SK-N-MC (cell line): ENCODE results near the gene PCBD1.
A peak's percentile ranks its signal among the peaks of the same experiment; 100 is the strongest.
"Not testable (repeated sequence)": the region's sequence is repeated elsewhere in the genome, so short reads cannot be mapped to it uniquely, and the experiment has no call there.

ENCODE experiments used
- DNase-seq: peaks from one replicate; pipeline ENCODE4 v3.0.0-alpha.2; 2011; ENCODE audit warnings: low read depth, low spot score
- H3K27ac ChIP-seq: fragments of 200-600 bp; sonication (generic); 2 replicates; pipeline ENCODE4 v1.5.1; 2016; ENCODE audit warnings: mixed run types
- H3K36me3 ChIP-seq: fragments of 200-600 bp; sonication (generic); 2 replicates; pipeline ENCODE4 v1.6.1; 2017; ENCODE audit warnings: antibody characterized with exemption, low read length, mixed read lengths; ENCODE audit not compliant: insufficient read depth
- H3K4me3 ChIP-seq: fragments of 200-600 bp; sonication (generic); 2 replicates; pipeline ENCODE4 v1.5.1; 2016
- H3K9ac ChIP-seq: fragments of 200-600 bp; sonication (generic); 2 replicates; pipeline ENCODE4 v1.8.0; 2017; ENCODE audit warnings: mixed run types, mixed read lengths; ENCODE audit not compliant: insufficient read length
- H3K9me3 ChIP-seq: fragments of 200-600 bp; sonication (generic); 2 replicates; pipeline ENCODE4 v1.6.1; 2017; ENCODE audit warnings: low read depth, mild to moderate bottlenecking, antibody characterized with exemption, low read length, moderate library complexity, mixed read lengths
- EZH2 ChIP-seq: fragments of 200-600 bp; sonication (generic); IDR thresholded peaks from one replicate; pipeline ENCODE4 v1.6.1; 2017; ENCODE audit warnings: antibody characterized with exemption
- FOXP2 ChIP-seq: optimal IDR thresholded peaks from 2 replicates; pipeline ENCODE3; 2011; ENCODE audit warnings: mild to moderate bottlenecking, moderate library complexity; ENCODE audit not compliant: insufficient read depth; ENCODE audit errors: extremely low read length, control extremely low read depth
- POLR2AphosphoS5 ChIP-seq: IDR thresholded peaks from 2 replicates; pipeline ENCODE4 v1.6.1; 2012; ENCODE audit warnings: mild to moderate bottlenecking, low read depth, low read length, borderline replicate concordance

The PCBD1 gene

DNA sequence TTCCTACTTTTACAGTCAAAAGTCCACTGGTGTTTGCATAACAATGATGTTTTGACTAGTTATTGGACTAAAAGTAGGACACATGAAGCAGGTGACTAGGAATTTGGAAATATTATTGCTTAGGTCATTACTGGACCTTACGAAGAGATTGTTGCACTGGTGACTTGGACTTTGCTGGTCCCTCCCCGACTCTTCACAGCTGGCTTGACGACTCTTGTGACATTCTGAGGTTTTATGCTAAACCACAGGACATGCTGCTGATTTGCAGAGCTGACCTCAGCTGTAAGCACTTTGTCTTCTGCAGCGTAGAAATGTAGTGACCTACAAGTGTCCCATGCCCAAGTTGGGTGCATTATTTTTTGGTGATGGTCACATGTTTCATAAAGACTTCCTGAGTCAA is 21.9 kb downstream of the PCBD1 start:
- Histone ChIP-seq H3K27ac (no peak overlapping the region), H3K4me3 (no peak overlapping the region), H3K36me3 (no peaks in the 10 kb centered on the region; the same call in 1 of the 2 replicates), H3K9ac (no peak overlapping the region), H3K9me3 (no peaks in the 10 kb centered on the region)
- no peak for DNase-seq
- TF ChIP-seq POLR2AphosphoS5 (no peak), EZH2 (no peak), FOXP2 (no peak)

DNA sequence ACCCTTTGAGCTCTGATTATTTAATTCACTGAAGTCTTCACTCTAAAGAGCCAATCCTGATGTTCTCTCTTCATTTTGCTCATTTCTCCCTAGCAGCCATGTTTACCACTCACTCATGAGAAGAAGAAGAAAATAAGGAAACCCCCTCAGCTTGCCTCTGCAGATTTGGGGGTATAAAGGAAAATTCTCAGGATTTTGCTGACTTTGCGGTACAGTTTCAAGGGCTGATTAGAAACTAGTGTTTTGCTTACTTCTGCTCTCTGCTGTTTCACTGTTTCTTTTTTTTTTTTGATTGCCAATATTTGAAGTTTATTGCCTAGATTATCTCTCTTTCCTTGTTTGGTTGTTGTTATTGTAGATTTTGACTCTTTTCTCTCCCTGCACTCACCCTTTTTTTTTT is 23.4 kb downstream of the PCBD1 start:
- no peak for DNase-seq
- H3K4me3 ChIP-seq = no peak overlapping the region
- no peaks in the 10 kb centered on the region for H3K9me3 ChIP-seq
- H3K36me3 ChIP-seq = no peaks in the 10 kb centered on the region; the same call in 1 of the 2 replicates
- peak overlapping the region; percentile 71 for H3K27ac ChIP-seq
- TF ChIP-seq FOXP2 (no peak), POLR2AphosphoS5 (no peak), EZH2 (no peak)
- H3K9ac ChIP-seq = peak overlapping the region; percentile 37

DNA sequence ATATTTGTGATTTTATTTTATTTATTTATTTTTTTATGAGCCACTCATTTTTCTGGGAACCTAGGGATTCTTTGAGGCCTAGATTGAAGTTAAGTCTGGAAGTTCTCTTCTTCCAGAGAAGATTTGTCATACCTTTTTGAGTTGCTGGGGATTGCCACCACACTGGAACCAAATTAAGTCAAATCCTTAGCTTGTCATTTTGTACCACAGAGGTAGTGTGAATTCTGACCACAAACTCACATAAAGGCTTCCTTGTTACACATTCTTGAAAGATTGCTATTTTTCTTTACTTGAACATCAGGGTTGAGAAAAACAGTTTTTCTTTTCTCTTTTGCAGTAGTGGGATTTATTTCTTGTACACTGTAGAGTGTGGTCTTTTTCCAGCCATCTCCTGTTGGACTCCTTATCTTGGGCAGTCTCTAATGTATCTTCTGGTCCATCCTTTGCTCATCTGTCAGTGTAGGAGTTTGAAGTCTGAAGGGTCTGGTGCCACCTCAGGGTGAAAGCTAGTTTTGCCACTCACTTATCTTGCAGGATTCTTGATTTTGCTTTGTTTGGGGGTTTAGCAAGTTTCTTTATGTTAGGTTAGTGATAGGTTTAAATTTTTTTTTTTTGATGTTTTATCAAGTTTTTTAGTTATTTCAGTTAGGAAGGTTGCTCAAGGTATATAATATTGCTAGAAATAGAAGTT is 24.8 kb downstream of the PCBD1 start:
- Histone ChIP-seq H3K9ac (no peak overlapping the region), H3K36me3 (no peaks in the 10 kb centered on the region; the same call in 1 of the 2 replicates), H3K27ac (peak overlapping the region; percentile 71; the same call in 1 of the 2 replicates), H3K4me3 (no peak overlapping the region), H3K9me3 (no peaks in the 10 kb centered on the region)
- no peak for DNase-seq
- TF ChIP-seq FOXP2 (no peak), EZH2 (no peak), POLR2AphosphoS5 (no peak)

DNA sequence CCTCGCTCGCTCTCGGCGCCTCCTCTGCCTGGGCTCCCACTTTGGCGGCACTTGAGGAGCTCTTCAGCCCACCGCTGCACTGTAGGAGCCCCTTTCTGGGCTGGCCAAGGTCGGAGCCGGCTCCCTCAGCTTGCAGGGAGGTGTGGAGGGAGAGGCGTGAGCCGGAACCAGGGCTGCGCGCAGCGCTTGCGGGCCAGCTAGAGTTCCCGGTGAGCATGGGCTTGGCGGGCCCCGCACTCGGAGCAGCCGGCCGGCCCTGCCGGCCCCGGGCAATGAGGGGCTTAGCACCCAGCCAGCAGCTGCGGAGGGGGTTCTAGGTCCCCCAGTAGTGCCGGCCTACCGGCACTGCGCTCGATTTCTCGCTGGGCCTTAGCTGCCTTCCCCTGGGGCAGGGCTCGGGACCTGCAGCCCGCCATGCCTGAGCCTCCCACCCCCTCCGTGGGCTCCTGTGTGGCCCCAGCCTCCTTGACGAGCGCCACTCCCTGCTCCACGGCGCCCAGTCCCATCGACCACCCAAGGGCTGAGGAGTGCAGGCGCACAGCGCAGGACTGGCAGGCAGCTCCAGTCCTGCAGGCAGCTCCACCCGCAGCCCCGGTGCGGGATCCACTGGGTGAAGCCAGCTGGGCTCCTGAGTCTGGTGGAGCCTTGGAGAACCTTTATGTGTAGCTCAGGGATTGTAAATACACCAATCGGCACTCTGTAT is 26.7 kb downstream of the PCBD1 start:
- not testable (repeated sequence) for H3K9me3 ChIP-seq, H3K27ac ChIP-seq, H3K4me3 ChIP-seq, DNase-seq, H3K36me3 ChIP-seq, H3K9ac ChIP-seq

DNA sequence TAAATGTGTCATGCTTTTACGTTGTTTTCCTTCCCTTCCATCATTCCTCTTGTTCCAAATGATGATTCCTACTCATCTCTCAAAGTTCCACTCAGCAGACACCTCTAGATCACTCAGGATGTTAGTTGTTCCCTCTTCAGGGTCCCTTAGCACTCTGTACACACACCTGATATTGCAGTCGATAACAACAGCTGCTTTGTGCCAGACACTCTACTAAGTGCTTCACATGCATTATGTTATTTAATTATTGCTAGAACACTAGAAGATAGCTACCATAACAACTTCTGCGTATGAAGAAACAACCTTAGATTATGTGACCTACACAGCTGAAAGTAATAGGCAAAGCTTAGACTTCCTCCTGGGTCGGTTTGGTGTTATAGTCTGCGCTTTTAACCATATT is 29.6 kb downstream of the PCBD1 start:
- peaks cover 11% of the 10 kb centered on the region; the same call in 1 of the 2 replicates for H3K36me3 ChIP-seq
- no peak for DNase-seq
- no peak overlapping the region for H3K27ac ChIP-seq

DNA sequence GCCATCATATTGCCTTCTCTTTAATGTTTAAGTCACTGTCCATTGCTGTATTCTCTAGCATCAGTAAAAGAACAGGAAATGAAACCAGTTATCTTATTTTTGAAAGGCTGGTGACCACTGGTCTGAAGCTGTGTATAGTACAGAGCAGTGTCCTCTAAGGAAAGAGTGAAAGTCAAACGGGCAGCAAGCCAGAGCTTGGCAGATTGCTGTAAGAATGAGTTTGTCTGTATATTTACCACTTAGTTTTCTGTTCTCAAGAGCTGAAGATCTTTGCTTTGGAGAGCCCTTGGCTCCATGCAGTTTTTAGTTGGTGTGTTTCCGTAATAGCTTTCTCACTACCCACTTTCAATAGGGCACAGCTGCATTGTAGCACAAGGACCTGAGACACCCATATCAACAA is 31.9 kb downstream of the PCBD1 start:
- TF ChIP-seq EZH2 (no peak), POLR2AphosphoS5 (no peak), FOXP2 (no peak)

More for the DNA sequence above, 29.6 kb downstream of the PCBD1 start:
- H3K4me3 ChIP-seq = no peak overlapping the region
- H3K9ac ChIP-seq = no peak overlapping the region
- H3K9me3 ChIP-seq = no peaks in the 10 kb centered on the region
- no peak for TF ChIP-seq POLR2AphosphoS5
- TF ChIP-seq EZH2 = no peak
- TF ChIP-seq FOXP2 = no peak

DNA sequence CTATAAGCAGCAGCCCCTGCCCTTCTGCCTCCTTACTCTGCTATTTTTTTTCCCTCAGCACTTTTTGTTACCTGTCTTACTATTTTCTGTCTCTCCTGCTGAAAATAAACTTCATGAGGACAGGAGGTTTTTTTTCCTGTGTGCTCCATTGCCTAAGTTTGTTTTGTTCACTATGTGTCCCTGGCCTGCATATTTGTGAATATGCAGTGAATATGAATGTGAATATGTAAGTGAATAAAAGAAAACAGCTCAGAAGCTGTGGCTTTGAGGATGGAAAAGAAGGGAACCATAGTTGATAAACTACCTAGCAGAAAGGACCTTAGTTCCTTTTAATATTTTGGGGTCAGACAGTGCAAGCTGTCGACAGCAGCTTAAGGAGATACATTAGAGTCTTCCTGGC is 34.9 kb downstream of the PCBD1 start:
- TF ChIP-seq FOXP2 = no peak
- no peak for TF ChIP-seq EZH2
- no peak for TF ChIP-seq POLR2AphosphoS5
- H3K36me3 ChIP-seq = peaks cover 11% of the 10 kb centered on the region; the same call in 1 of the 2 replicates
- H3K27ac ChIP-seq = no peak overlapping the region
- no peaks in the 10 kb centered on the region for H3K9me3 ChIP-seq
- H3K4me3 ChIP-seq = no peak overlapping the region
- H3K9ac ChIP-seq = no peak overlapping the region
- DNase-seq = no peak

More for the DNA sequence above, 31.9 kb downstream of the PCBD1 start:
- H3K9me3 ChIP-seq = no peaks in the 10 kb centered on the region
- H3K27ac ChIP-seq = no peak overlapping the region
- no peak for DNase-seq
- peaks cover 11% of the 10 kb centered on the region; the same call in 1 of the 2 replicates for H3K36me3 ChIP-seq
- no peak overlapping the region for H3K4me3 ChIP-seq
- H3K9ac ChIP-seq = no peak overlapping the region

DNA sequence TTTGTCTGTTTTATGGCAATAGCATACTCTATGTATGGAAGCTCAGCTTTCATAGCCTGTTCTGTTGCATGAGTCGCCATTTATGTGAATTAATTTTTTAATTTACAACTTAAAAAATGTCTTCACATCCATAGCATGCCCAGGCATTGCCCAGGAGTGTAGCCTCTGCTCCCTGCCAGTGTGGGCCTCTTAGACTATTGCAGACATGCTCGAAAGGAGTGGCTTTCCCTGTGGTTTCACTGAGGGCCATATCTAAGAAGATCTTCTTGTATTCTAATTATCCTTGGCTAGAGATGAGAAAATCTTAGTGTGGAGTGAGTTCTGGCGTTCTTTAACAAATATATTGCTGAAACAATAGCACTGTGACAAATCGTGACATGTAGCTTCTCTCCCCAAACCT is 35.3 kb downstream of the PCBD1 start:
- Histone ChIP-seq H3K27ac (no peak overlapping the region), H3K9me3 (no peaks in the 10 kb centered on the region), H3K9ac (no peak overlapping the region), H3K36me3 (peaks cover 11% of the 10 kb centered on the region; the same call in 1 of the 2 replicates), H3K4me3 (no peak overlapping the region)
- no peak for TF ChIP-seq EZH2
- no peak for TF ChIP-seq POLR2AphosphoS5
- no peak for TF ChIP-seq FOXP2
- no peak for DNase-seq
